Gastroesophageal sphincter (tissue), 3 donors: ENCODE results near the gene LRBA.

Source experiments
- CTCF ChIP-seq, 4 experiments: fragments of 200-600 bp in 2 of 4; fragments of 450-650 bp in 2 of 4; sonication (generic) in 1 of 4; IDR thresholded peaks; one replicate each; pipeline ENCODE4 v1.5.1; 2017 to 2019; ENCODE audit warnings: antibody characterized with exemption in 4 of 4, mild to moderate bottlenecking in 2 of 4, moderate library complexity in 2 of 4
- EP300 ChIP-seq: sonication (generic); formaldehyde crosslinking; IDR thresholded peaks from one replicate; pipeline ENCODE4 v1.6.1; 2017; ENCODE audit warnings: antibody characterized with exemption, mild to moderate bottlenecking
- POLR2A ChIP-seq, 2 donors: fragments of 450-650 bp; IDR thresholded peaks; one replicate each; pipeline ENCODE4 v1.6.1; 2017; ENCODE audit warnings: antibody characterized with exemption in 2 of 2, mild to moderate bottlenecking in 2 of 2, moderate library complexity in 1 of 2
- POLR2AphosphoS5 ChIP-seq: sonication (generic); formaldehyde crosslinking; IDR thresholded peaks from one replicate; pipeline ENCODE4 v1.6.1; 2017; ENCODE audit warnings: antibody characterized with exemption

- TF ChIP-seq CTCF (IDR thresholded peaks at IDR 0.05) (no peak), POLR2AphosphoS5 (no peak), POLR2A (IDR thresholded peaks at IDR 0.05) (no peak), EP300 (no peak)
These were observed 387.0 kb downstream of the LRBA start for GRCh38 chr4:150628073-150628472.
